Suprapubic skin (tissue), 4 donors: ENCODE data around the gene MROH2A. TPM values are rescaled to one million over a fixed set of nuclear protein-coding genes. Genes with fewer than 3 reads are reported as not detected.

Source experiments
- DNase-seq, 2 donors: peaks; one replicate each; pipeline ENCODE4 v3.0.0-alpha.2; 2019; ENCODE audit warnings: low spot score in 2 of 2
- H3K27ac ChIP-seq: fragments of 200-600 bp; sonication (generic); one replicate; pipeline ENCODE4 v1.5.1; 2019
- H3K27me3 ChIP-seq: fragments of 200-600 bp; sonication (generic); one replicate; pipeline ENCODE4 v1.5.1; 2019
- H3K36me3 ChIP-seq: fragments of 200-600 bp; sonication (generic); one replicate; pipeline ENCODE4 v1.5.1; 2019
- H3K4me1 ChIP-seq: fragments of 200-600 bp; sonication (generic); one replicate; pipeline ENCODE4 v1.5.1; 2019
- H3K4me3 ChIP-seq: fragments of 200-600 bp; sonication (generic); one replicate; pipeline ENCODE4 v1.5.1; 2019; ENCODE audit warnings: mild to moderate bottlenecking
- H3K9me3 ChIP-seq: fragments of 200-600 bp; sonication (generic); one replicate; pipeline ENCODE4 v1.5.1; 2019
- CTCF ChIP-seq, 2 donors: fragments of 200-600 bp in 1 of 2; fragments of 450-650 bp in 1 of 2; sonication (generic) in 1 of 2; IDR thresholded peaks; one replicate each; pipeline ENCODE4 v1.5.1; 2016 to 2019; ENCODE audit warnings: antibody characterized with exemption in 2 of 2, mild to moderate bottlenecking in 1 of 2, moderate library complexity in 1 of 2
- EP300 ChIP-seq: sonication (generic); formaldehyde crosslinking; IDR thresholded peaks from one replicate; pipeline ENCODE4 v1.6.1; 2017; ENCODE audit warnings: antibody characterized with exemption
- POLR2A ChIP-seq, 2 donors: fragments of 450-650 bp; IDR thresholded peaks; one replicate each; pipeline ENCODE4 v1.6.1; 2017; ENCODE audit warnings: antibody characterized with exemption in 2 of 2, mild to moderate bottlenecking in 2 of 2, moderate library complexity in 2 of 2
- POLR2AphosphoS5 ChIP-seq, 3 donors: sonication (generic); formaldehyde crosslinking; IDR thresholded peaks; one replicate each; pipeline ENCODE4 v1.6.1; 2017; ENCODE audit warnings: antibody characterized with exemption in 3 of 3
- WGBS: methylation state at CpG from one replicate; pipeline ENCODE4 v1.1.5; 2018; 5-methylcytosine and 5-hydroxymethylcytosine counted together
- total RNA-seq, 4 donors: library from RNA; depleted of rRNA; stranded (reverse); fragments of >200 nt; gene quantifications; one replicate each; pipeline ENCODE4 v1.1.0, GENCODE V29; 2016

MROH2A gene
- total RNA-seq, 4 donors from 2014 or later = not detected

- Histone ChIP-seq H3K36me3 (no peaks in the 10 kb centered on the region), H3K4me1 (no peaks in the 10 kb centered on the region), H3K4me3 (no peak overlapping the region), H3K9me3 (no peaks in the 10 kb centered on the region), H3K27me3 (peaks cover 2% of the 10 kb centered on the region), H3K27ac (no peak overlapping the region)
- WGBS = 72% methylated on average over 5 of the region's 7 CpGs
- TF ChIP-seq CTCF (IDR thresholded peaks at IDR 0.05) (no peak), EP300 (no peak), POLR2A (IDR thresholded peaks at IDR 0.05) (no peak), POLR2AphosphoS5 (IDR thresholded peaks at IDR 0.05) (no peak)
- DNase-seq = peak in 1 of 2 donors; percentile 44
Observed at GRCh38 chr2:233799087-233799665, 21.0 kb downstream of the MROH2A start.

GRCh38 chr2:233799716-233800115, 21.6 kb downstream of the MROH2A start:
- Histone ChIP-seq H3K36me3 (no peaks in the 10 kb centered on the region), H3K27ac (no peak overlapping the region), H3K4me1 (no peaks in the 10 kb centered on the region), H3K27me3 (peaks cover 6% of the 10 kb centered on the region), H3K4me3 (no peak overlapping the region), H3K9me3 (no peaks in the 10 kb centered on the region)
- TF ChIP-seq CTCF (IDR thresholded peaks at IDR 0.05) = no peak
- TF ChIP-seq POLR2A (IDR thresholded peaks at IDR 0.05) = no peak
- TF ChIP-seq EP300 = no peak
- TF ChIP-seq POLR2AphosphoS5 (IDR thresholded peaks at IDR 0.05) = no peak
- no peak for DNase-seq
- no CpG with 5 or more reads among the region's 5 CpGs for WGBS

- no peak overlapping the region for H3K27ac ChIP-seq
- TF ChIP-seq POLR2AphosphoS5 (IDR thresholded peaks at IDR 0.05) (no peak), EP300 (no peak), CTCF (IDR thresholded peaks at IDR 0.05) (no peak), POLR2A (IDR thresholded peaks at IDR 0.05) (no peak)
- no peaks in the 10 kb centered on the region for H3K36me3 ChIP-seq
- no peaks in the 10 kb centered on the region for H3K4me1 ChIP-seq
- no peak overlapping the region for H3K4me3 ChIP-seq
- no peaks in the 10 kb centered on the region for H3K9me3 ChIP-seq
- H3K27me3 ChIP-seq = peaks cover 6% of the 10 kb centered on the region
- WGBS = 85% methylated on average over 5 of the region's 7 CpGs
- DNase-seq = no peak
Observed at GRCh38 chr2:233800208-233800607, 22.1 kb downstream of the MROH2A start.

- Histone ChIP-seq H3K4me3 (no peak overlapping the region), H3K27me3 (peaks cover 6% of the 10 kb centered on the region), H3K4me1 (no peaks in the 10 kb centered on the region), H3K36me3 (no peaks in the 10 kb centered on the region), H3K9me3 (no peaks in the 10 kb centered on the region), H3K27ac (no peak overlapping the region)
- TF ChIP-seq POLR2A (IDR thresholded peaks at IDR 0.05) (no peak), EP300 (no peak), POLR2AphosphoS5 (IDR thresholded peaks at IDR 0.05) (no peak), CTCF (IDR thresholded peaks at IDR 0.05) (no peak)
- DNase-seq = no peak
- 78% methylated on average over 9 of the region's 9 CpGs for WGBS
Observed at GRCh38 chr2:233801357-233802131, 23.4 kb downstream of the MROH2A start.

GRCh38 chr2:233802132-233802815, 24.1 kb downstream of the MROH2A start:
- WGBS = 58% methylated on average over 2 of the region's 3 CpGs
- Histone ChIP-seq H3K9me3 (no peaks in the 10 kb centered on the region), H3K27me3 (peaks cover 6% of the 10 kb centered on the region), H3K36me3 (no peaks in the 10 kb centered on the region), H3K4me1 (no peaks in the 10 kb centered on the region), H3K27ac (no peak overlapping the region), H3K4me3 (no peak overlapping the region)
- TF ChIP-seq CTCF (IDR thresholded peaks at IDR 0.05) (no peak), POLR2AphosphoS5 (IDR thresholded peaks at IDR 0.05) (no peak), EP300 (no peak), POLR2A (IDR thresholded peaks at IDR 0.05) (no peak)
- DNase-seq = peak in 1 of 2 donors; percentile 40
